ENCODE data around the gene PCBP3. TPM values are rescaled to one million over a fixed set of nuclear protein-coding genes. Genes with fewer than 3 reads are reported as not detected.

PCBP3 gene
- total RNA-seq, 2 experiments from 2014 or later = 3.4 to 3.8 TPM

DNA sequence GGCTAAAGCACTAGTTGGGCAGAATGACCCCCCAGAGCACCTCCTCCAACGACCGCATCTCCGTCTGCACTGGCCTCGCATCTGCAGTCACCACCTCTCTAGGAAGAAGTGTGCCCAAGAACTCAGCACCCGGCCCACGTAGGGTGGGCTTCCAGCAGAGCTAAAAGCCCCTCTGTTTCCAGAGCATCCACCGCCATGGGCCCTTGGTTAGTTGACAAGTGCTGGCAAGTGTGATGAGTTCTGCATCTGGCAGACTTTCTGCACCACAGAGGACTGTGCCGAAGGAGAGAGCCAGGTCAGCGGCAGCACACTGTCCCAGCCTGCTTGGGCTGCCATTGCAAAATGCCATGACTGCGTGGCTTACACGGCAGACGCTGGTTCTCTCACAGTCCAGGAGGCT, 261.7 kb downstream of the PCBP3 start:
- DNase-seq = no peak
- no peak overlapping the region for H3K4me3 Mint-ChIP-seq

DNA sequence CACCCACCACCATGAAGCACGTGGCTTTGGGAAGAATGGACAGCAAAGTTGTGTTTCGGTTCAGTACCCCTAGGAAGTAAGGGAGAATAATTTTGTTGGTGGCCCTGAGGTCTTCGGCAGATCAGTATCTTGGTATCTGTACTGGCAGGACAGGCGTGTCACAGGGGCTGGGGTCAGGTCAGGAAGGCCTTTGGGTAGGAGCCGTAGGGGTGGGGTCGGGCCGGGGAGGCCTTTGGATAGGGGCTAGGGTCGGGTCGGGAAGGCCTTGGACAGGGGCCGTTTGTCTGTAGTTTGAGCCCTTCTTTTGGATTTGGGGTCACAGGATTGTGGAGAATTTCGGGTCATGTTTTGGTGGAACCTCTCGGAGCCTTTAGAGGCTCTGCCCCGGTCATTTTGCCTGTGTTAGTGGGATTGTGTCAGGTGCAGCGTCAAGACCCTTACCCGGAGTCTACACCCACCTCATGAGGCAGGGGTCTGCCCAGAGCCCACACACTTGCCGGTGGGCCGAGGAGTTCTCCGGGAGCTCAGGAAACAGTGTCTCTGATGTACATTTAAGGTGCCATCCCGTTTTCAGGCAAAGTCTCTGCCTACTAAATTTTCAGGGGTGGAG, 262.8 kb downstream of the PCBP3 start:
- no peaks in the 10 kb centered on the region for H3K9me3 Mint-ChIP-seq
- Histone ChIP-seq H3K9me3 (ENCODE audit: control insufficient read depth in 1 of 2, insufficient read depth in 1 of 2, low read length in 2 of 2) (no peaks in the 10 kb centered on the region), H3K36me3 (ENCODE audit: insufficient read depth, low read length) (no peaks in the 10 kb centered on the region), H3K4me3 (ENCODE audit: low read length) (no peak overlapping the region), H3K27ac (ENCODE audit: low read depth in 1 of 2, low read length in 2 of 2) (no peak overlapping the region), H3K27me3 (ENCODE audit: control insufficient read depth in 1 of 2, insufficient read depth in 2 of 2, low read length in 2 of 2) (no peaks in the 10 kb centered on the region), H3K4me1 (ENCODE audit: insufficient read depth, low read length) (no peaks in the 10 kb centered on the region)
- no peaks in the 10 kb centered on the region for H3K36me3 Mint-ChIP-seq (ENCODE audit: low read depth)
- H3K27ac Mint-ChIP-seq = no peak overlapping the region
- intact Hi-C loops (cut with DNase I, micrococcal nuclease) = no loop called here
- no peaks in the 10 kb centered on the region for H3K4me1 Mint-ChIP-seq (ENCODE audit: low read depth)
- no peak for DNase-seq
- H3K27me3 Mint-ChIP-seq = no peaks in the 10 kb centered on the region
- ChIA-PET POLR2A (no interaction called here), CTCF (no interaction called here)
- no peak overlapping the region for H3K4me3 Mint-ChIP-seq
- ATAC-seq (ENCODE audit: poor library complexity) = no peak
- TF ChIP-seq, protein P1, sequence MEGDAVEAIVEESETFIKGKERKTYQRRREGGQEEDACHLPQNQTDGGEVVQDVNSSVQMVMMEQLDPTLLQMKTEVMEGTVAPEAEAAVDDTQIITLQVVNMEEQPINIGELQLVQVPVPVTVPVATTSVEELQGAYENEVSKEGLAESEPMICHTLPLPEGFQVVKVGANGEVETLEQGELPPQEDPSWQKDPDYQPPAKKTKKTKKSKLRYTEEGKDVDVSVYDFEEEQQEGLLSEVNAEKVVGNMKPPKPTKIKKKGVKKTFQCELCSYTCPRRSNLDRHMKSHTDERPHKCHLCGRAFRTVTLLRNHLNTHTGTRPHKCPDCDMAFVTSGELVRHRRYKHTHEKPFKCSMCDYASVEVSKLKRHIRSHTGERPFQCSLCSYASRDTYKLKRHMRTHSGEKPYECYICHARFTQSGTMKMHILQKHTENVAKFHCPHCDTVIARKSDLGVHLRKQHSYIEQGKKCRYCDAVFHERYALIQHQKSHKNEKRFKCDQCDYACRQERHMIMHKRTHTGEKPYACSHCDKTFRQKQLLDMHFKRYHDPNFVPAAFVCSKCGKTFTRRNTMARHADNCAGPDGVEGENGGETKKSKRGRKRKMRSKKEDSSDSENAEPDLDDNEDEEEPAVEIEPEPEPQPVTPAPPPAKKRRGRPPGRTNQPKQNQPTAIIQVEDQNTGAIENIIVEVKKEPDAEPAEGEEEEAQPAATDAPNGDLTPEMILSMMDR (IDR thresholded peaks at IDR 0.05) = no peak

More for the DNA sequence above, 261.7 kb downstream of the PCBP3 start:
- no peaks in the 10 kb centered on the region for H3K27me3 ChIP-seq (ENCODE audit: control insufficient read depth in 1 of 2, insufficient read depth in 2 of 2, low read length in 2 of 2)
- no peak overlapping the region for H3K4me3 ChIP-seq (ENCODE audit: low read length)
- H3K36me3 Mint-ChIP-seq (ENCODE audit: low read depth) = no peaks in the 10 kb centered on the region
- no peaks in the 10 kb centered on the region for H3K36me3 ChIP-seq (ENCODE audit: insufficient read depth, low read length)
- no peak overlapping the region for H3K27ac Mint-ChIP-seq
- no peak for ATAC-seq (ENCODE audit: poor library complexity)
- H3K9me3 Mint-ChIP-seq = no peaks in the 10 kb centered on the region
- intact Hi-C loops (cut with DNase I, micrococcal nuclease) = no loop called here
- no peaks in the 10 kb centered on the region for H3K9me3 ChIP-seq (ENCODE audit: control insufficient read depth in 1 of 2, insufficient read depth in 1 of 2, low read length in 2 of 2)
- CTCF ChIA-PET = no interaction called here
- H3K4me1 Mint-ChIP-seq (ENCODE audit: low read depth) = no peaks in the 10 kb centered on the region
- TF ChIP-seq, protein P1 (IDR thresholded peaks at IDR 0.05) = no peak
- H3K4me1 ChIP-seq (ENCODE audit: insufficient read depth, low read length) = no peaks in the 10 kb centered on the region
- no peak overlapping the region for H3K27ac ChIP-seq (ENCODE audit: low read depth in 1 of 2, low read length in 2 of 2)
- H3K27me3 Mint-ChIP-seq = no peaks in the 10 kb centered on the region
- POLR2A ChIA-PET = no interaction called here

DNA sequence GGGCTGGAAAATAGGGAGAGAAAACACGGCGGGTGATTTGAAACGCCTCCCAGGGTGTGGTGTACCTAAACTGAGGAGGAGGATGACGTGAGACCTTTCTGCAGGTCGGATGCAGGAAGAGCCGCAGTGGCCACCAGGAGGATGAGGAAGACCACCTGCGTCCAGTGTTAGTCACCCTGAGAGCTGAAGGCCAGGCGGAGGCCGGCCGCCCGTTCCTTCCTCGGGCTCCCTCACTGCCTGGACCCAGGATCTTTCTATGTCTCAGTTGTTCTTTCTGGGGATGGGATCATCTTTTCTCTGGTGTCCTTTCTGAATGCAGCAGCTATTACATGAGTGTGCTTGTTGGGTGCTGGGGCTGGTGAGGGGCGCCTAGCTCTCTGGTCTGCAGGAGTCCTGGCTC, 263.3 kb downstream of the PCBP3 start:
- no peaks in the 10 kb centered on the region for H3K36me3 Mint-ChIP-seq (ENCODE audit: low read depth)
- H3K4me1 Mint-ChIP-seq (ENCODE audit: low read depth) = no peaks in the 10 kb centered on the region
- no peaks in the 10 kb centered on the region for H3K9me3 Mint-ChIP-seq
- H3K4me1 ChIP-seq (ENCODE audit: insufficient read depth, low read length) = no peaks in the 10 kb centered on the region
- no peak overlapping the region for H3K27ac Mint-ChIP-seq
- H3K4me3 Mint-ChIP-seq = no peak overlapping the region
- H3K27ac ChIP-seq (ENCODE audit: low read depth in 1 of 2, low read length in 2 of 2) = no peak overlapping the region
- H3K9me3 ChIP-seq (ENCODE audit: control insufficient read depth in 1 of 2, insufficient read depth in 1 of 2, low read length in 2 of 2) = no peaks in the 10 kb centered on the region
- POLR2A ChIA-PET = no interaction called here
- H3K27me3 Mint-ChIP-seq = no peaks in the 10 kb centered on the region
- ATAC-seq (ENCODE audit: poor library complexity) (no peak), DNase-seq (no peak)
- no peaks in the 10 kb centered on the region for H3K27me3 ChIP-seq (ENCODE audit: control insufficient read depth in 1 of 2, insufficient read depth in 2 of 2, low read length in 2 of 2)
- intact Hi-C loops (cut with DNase I, micrococcal nuclease) = no loop called here
- TF ChIP-seq, protein P1 (IDR thresholded peaks at IDR 0.05) = no peak
- no peaks in the 10 kb centered on the region for H3K36me3 ChIP-seq (ENCODE audit: insufficient read depth, low read length)
- CTCF ChIA-PET = no interaction called here
- H3K4me3 ChIP-seq (ENCODE audit: low read length) = no peak overlapping the region

Measured in CD4-positive, alpha-beta T cell (primary cell).